NCI-H2107 (cell line): ENCODE results near the gene BET1.

Source experiments
- DNase-seq: peaks from one replicate; lab custom pipeline; 2025; lab: John Stamatoyannopoulos, UW

The BET1 gene

DNA sequence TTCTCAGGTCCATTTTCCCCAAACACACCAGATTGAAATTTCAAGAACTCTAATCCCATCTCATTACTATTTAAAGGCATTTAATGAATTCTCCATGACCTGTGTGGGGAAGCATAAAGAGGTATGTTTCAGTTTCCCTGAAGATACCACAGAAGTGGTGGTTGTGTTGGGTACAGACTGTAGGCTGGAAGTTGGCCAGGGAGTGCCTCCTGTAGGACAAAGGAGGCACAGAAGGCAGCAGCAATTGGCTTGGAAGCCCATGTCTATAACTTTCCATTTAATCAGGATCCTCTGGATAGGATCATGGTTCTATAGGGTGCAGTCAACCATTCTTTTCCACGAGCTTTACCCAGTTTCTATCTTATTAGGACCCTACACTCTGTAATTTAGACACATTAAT lies 8.6 kb upstream of the BET1 start:
- no peak for DNase-seq

- no peak for DNase-seq
These were observed 7.7 kb upstream of the BET1 start for GRCh38 chr7:94011714-94012353.

DNA sequence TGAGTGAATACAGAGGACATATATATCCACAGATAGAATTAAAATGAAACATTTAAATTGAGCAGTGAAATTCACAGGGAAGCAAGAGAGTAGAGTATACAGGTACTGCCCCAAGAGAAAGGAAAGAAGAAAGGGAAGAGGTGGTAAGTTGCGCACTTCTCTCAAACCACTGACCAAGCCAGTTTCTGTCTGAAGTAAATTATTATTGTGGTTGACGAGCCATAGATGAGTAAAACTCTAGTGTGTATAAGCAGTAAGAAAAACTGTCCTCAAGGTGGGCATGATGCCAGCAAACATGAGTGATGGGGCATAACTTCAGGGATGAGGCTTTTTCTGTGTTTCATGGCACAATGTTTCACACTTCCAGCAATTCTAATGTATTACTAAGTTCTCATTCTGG lies 4.4 kb upstream of the BET1 start:
- DNase-seq = no peak

DNA sequence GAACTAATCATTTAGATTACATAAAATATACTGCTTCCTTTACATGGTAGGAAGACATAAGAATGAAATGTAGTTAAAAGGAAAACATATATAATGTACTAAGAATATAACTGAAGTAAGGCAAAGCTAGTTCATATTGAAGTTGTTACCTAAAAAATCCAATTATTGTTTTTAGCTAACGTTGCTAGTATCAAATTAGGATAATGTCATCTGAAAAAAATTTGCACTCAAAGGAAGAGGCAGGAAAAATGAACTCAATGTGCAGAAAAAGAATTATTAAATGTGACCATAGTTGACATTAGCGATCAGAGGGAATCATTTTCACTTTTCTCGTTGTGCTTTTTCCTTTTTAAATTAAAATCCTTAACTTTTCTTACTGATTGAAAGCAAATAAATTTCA lies 1.6 kb upstream of the BET1 start:
- no peak for DNase-seq

DNA sequence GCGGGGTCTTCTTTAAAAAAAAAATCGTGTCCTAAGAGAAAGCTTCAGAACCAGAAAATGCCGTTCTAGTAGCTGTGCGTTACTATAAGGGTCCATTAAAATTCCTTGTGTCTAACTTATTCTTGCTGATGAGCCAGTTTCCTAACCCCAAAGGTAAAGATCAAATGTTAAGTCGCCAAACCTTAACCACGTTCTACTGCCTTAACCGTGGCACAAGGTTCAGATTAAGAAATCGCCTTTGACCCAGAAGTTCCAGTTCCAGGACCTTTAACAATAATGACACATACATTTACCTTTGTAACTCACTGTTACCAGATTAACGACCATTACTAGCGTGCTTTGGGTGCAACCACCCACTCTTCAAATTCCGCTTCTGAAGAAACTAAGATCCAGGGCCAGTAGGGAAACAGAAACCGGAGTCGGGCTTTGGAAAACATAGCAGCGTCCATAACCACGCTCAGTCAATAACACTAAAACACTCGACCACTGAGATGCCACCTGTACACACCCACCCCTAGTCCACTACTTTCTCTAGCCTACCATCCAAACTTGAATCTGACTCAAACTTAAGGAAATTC lies 620 bp downstream of the BET1 start:
- no peak for DNase-seq

- no peak for DNase-seq
These were observed 2.8 kb downstream of the BET1 start for GRCh38 chr7:94001396-94001795.

DNA sequence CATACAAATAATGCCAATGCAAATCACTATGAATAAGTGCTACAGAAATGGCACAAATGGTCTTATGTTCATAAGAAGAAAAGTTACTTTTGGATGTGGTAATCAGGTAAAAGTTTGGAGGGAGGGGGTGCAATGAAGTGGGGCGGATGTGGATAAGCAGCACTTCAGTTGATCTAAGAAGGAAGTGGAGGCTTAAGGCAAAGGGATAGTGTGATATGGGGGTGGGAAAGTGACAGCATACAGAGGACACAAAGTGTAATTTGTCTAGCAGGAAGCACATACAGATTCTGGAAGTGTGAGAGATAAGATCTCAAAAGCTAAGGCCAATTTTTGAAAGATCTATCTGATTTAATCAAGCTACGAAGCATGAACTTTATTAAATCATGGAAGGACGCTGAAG lies 6.3 kb downstream of the BET1 start:
- no peak for DNase-seq

- no peak for DNase-seq
These were observed 11.6 kb downstream of the BET1 start for GRCh38 chr7:93992421-93993110.

GRCh38 chr7:93987297-93987696 lies 16.9 kb downstream of the BET1 start:
- no peak for DNase-seq

GRCh38 chr7:93985101-93985500 lies 19.1 kb downstream of the BET1 start:
- DNase-seq = no peak

DNA sequence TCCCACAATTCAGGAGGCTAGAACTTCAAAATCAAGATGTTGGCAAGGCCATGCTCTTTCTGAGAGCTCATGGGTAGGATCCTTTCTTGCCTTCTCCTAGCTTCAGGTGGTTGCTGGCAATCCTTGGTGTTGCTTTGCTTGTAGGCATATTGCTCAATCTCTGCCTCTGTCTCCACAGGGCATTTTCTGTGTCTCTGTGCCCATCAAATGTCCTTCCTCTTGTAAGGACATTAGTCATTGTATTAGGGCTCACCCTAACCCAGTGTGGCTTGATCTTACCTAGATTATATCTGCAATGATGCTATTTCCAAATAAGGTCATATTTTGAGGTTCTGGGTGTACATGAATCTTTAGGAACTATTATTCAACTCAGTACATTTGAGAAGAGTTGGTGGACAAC lies 20.1 kb downstream of the BET1 start:
- no peak for DNase-seq

DNA sequence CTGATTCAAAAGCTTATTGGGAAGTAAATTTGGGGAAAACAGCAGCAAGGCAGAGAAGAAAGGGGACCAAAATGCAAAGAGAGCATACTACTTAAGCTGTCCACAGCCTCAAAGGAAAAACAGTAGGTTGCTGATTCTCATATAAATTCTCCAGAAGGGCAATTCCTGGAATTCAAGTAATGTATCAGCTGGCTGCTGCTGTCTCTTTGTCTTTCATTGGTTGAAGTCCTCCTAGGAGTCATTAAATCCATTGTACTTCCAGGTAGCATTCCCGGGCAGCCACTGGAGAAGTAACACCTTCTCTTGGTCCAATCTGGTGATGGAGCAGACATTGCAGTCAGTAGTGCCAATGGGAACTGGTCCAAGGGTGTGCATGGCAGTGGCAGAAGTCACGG lies 22.7 kb downstream of the BET1 start:
- DNase-seq = no peak

GRCh38 chr7:93980744-93981479 lies 23.2 kb downstream of the BET1 start:
- DNase-seq = no peak

DNA sequence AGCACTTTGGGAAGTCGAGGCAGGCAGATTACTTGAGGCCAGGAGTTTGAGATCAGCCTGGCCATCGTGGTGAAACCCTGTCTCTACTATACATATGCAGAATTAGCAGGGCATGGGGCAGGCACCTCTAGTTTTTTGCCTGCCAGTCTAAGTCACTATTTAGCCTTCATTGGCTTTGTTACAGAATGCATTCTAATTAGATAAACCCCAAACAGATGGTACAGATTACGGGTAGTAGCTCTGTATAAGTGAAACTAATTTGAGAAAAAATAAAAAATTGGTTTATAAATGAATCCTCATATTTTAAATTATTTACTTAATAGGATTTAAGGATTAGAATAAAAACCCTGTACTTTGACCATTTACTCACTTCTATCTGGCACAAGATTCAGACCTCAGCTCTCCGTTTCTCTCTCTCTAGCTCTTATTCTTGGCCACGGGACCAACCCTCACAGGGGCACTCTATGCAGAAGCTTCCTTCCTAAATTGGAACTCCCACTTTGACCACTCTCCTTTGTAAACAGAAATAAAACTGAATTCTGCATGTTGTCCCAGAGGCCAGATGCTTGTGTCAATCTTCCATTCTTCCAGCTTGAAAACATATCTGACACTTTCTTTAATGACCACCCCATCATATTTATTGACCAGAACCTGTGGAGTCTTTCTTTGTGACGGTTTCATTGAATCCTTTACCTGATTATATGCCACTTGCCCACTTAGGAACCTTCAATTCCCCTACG lies 26.8 kb downstream of the BET1 start:
- DNase-seq = no peak

DNA sequence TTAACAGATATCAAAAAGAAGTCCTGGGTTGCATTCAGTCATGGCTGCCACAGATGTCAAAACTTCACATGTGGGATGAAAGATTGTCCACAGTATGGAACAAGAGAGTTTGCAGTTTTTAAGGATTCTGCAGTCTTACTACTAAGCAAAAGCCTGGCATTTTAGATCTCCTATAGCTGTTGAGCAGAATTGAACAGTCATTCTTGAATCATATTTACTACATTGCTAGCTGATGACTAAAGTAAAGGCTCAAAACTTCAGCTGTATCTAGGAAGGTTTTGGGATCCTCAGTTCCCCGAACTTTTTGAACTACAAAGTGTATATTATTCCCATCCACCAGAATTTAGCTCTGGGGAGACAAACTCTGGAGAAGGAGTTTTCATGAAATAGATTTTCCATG lies 31.0 kb downstream of the BET1 start:
- DNase-seq = no peak

DNA sequence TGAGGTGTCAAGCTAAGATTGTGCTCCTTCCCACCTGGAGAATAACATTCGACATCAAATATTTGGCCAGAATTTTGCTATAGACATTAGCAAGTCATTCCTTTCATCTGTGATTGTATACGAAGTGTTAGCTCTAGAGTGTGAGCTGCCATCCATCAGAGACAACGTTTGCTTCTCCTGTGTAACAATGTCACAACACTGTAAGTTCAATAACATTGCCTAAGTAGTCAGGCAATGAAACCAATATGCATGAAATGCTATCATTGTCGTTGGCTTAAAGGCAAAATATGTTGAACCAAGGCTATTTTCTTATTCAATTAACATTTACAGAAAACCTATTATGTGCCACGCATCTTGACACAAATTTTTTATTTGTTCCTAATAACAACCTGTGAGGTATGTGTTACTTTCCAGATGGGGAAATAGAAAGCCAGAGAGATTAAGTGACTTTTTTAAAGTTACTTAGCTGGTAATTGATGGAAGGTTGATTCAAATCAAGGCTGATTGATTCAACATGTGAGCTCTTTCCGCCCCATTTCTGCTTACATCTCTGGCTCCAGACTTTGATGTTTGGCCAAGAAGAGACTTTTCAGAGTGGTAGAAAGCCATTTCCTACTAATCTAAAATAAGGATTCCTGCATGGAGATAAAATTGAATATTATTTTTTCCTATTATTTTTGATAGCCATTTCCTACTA lies 32.0 kb downstream of the BET1 start:
- no peak for DNase-seq

DNA sequence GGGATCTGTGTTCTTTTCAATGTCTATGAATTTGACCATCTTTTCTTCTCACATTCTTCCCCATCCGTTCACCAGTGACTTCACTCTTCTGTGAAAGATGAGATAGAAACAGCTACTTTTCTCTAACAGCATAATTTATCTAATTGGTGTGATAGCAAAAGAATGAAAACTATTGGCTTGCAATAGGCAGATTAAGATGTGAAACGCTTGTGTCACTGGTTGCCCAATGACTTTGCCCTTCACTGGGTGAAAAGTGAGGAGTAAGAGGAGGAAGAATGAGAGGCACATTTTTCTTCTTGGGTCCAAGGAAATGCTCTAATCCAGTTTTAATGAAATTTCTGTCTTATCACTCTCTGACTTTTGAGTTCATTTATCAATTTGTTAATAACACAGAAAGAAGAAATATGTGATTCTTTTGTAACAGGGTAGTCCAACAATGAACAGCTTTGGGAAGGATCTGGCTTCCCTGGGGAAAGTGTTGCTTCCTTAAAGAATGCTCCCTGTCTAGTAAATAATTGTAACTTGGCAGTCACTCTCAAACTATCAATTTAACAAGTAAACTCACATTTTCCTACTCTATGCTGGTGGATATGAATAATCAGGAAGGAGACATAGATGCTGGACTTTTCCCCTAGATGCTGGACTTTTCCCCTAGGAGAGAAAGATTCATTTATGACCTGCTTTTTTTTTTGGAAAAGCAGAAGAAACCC lies 35.1 kb downstream of the BET1 start:
- DNase-seq = no peak

GRCh38 chr7:93964813-93965212 lies 39.3 kb downstream of the BET1 start:
- DNase-seq = no peak

DNA sequence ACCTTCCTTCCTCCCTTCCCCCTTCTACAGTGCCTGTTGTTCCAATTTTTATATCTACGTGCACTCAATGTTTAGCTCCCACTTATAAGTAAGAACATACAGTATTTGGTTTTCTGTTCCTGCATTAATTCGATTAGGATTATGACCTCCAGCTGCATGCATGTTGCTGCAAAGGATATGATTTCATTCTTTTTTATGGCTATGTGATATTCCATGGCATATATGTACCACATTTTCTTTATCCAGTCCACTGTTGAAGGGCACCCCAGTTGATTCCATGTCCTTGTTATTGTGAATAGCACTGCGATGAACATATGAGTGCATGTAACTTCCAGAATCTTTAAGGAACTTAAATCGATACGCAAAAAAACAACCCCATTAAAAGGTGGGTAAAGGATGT lies 39.9 kb downstream of the BET1 start:
- DNase-seq = no peak

GRCh38 chr7:93960986-93961385 lies 43.2 kb downstream of the BET1 start:
- no peak for DNase-seq

GRCh38 chr7:93958651-93959050 lies 45.5 kb downstream of the BET1 start:
- no peak for DNase-seq
